T-helper 2 cell (primary cell): ENCODE measurements around the gene FAM227B.
A peak's percentile ranks its signal among the peaks of the same experiment; 100 is the strongest.
"Not testable (repeated sequence)": the region's sequence is repeated elsewhere in the genome, so short reads cannot be mapped to it uniquely, and the experiment has no call there.

Experiments
- DNase-seq, 5 experiments: peaks; one replicate each; pipeline versions ENCODE4 v3.0.0 to v3.0.0-alpha.2; 2012 to 2022
- total RNA-seq, 2 donors: gene quantifications; one replicate each; lab custom pipeline; 2026; lab: John Stamatoyannopoulos, UW

Gene FAM227B
- 2.5 to 5.8 reads per million in 2 donors for total RNA-seq

GRCh38 chr15:49620658-49621368, at the start of gene FAM227B, which contains the start of gene DTWD1:
Gene FAM227B, minus strand, starts transcription at chr15:49620818. Its CDS starts 5,647 bp downstream, at chr15:49615171.
Gene DTWD1, plus strand, starts transcription at chr15:49621048. Its CDS starts 4,120 bp downstream, at chr15:49625168.
- DNase-seq, result peak; percentile 76 to 99 (median 88)

- no peak for DNase-seq
These were observed 48.7 kb upstream of the FAM227B start for GRCh38 chr15:49669288-49669687.

- not testable (repeated sequence) for DNase-seq
These were observed 45.9 kb upstream of the FAM227B start for GRCh38 chr15:49666486-49666885.

- no peak for DNase-seq
These were observed 44.1 kb upstream of the FAM227B start for GRCh38 chr15:49664716-49665115.

- no peak for DNase-seq
These were observed 36.1 kb upstream of the FAM227B start for GRCh38 chr15:49656734-49657133.

- DNase-seq, result no peak
These were observed 32.3 kb upstream of the FAM227B start for GRCh38 chr15:49652922-49653321.

- no peak for DNase-seq
These were observed 30.1 kb upstream of the FAM227B start for GRCh38 chr15:49650676-49651075.

- no peak for DNase-seq
These were observed 29.4 kb upstream of the FAM227B start for GRCh38 chr15:49649987-49650386.

GRCh38 chr15:49646891-49647290, 26.3 kb upstream of the FAM227B start:
- DNase-seq, result no peak

- no peak for DNase-seq
These were observed 25.3 kb upstream of the FAM227B start for GRCh38 chr15:49645941-49646340.

GRCh38 chr15:49645277-49645676, 24.7 kb upstream of the FAM227B start:
- no peak for DNase-seq

- no peak for DNase-seq
These were observed 23.8 kb upstream of the FAM227B start for GRCh38 chr15:49644364-49644794.

GRCh38 chr15:49637857-49638256, 17.2 kb upstream of the FAM227B start:
- DNase-seq, result no peak

- no peak for DNase-seq
These were observed 7.8 kb upstream of the FAM227B start for GRCh38 chr15:49628379-49628778.

- DNase-seq, result no peak
These were observed 6.8 kb upstream of the FAM227B start for GRCh38 chr15:49627407-49627877.

GRCh38 chr15:49625460-49626036, 4.9 kb upstream of the FAM227B start:
- no peak for DNase-seq

GRCh38 chr15:49624056-49624455, 3.4 kb upstream of the FAM227B start:
- no peak for DNase-seq

- no peak for DNase-seq
These were observed 1.9 kb upstream of the FAM227B start for GRCh38 chr15:49622561-49622960.

- no peak for DNase-seq
These were observed 1.3 kb upstream of the FAM227B start for GRCh38 chr15:49621887-49622286.

GRCh38 chr15:49621401-49621811, 788 bp upstream of the FAM227B start:
- DNase-seq, result peak in 1 of 5 experiments; percentile 15

- peak in 1 of 5 experiments; percentile 27 for DNase-seq
These were observed 419 bp downstream of the FAM227B start for GRCh38 chr15:49620199-49620598.

- no peak for DNase-seq
These were observed 1.4 kb downstream of the FAM227B start for GRCh38 chr15:49619226-49619625.

GRCh38 chr15:49612240-49612639, 8.4 kb downstream of the FAM227B start:
- not testable (repeated sequence) for DNase-seq
